Measurements from ENCODE around the gene HAUS7.
"Not testable (repeated sequence)": the region's sequence is repeated elsewhere in the genome, so short reads cannot be mapped to it uniquely, and the experiment has no call there.

Gene HAUS7

GRCh38 chrX:153406903-153407302 is 63.5 kb downstream of the HAUS7 start:
- DNase-seq: no peak

- no peak for DNase-seq
These were observed 64.4 kb downstream of the HAUS7 start for GRCh38 chrX:153406011-153406410.

- DNase-seq: no peak
These were observed 65.0 kb downstream of the HAUS7 start for GRCh38 chrX:153405426-153405825.

GRCh38 chrX:153404333-153404732 is 66.0 kb downstream of the HAUS7 start:
- not testable (repeated sequence) for DNase-seq

- no peak for DNase-seq
These were observed 69.1 kb downstream of the HAUS7 start, which contains the start of gene PNMA6E for GRCh38 chrX:153401133-153401764. Gene PNMA6E, minus strand, starts transcription at chrX:153401350. Its CDS starts 2,501 bp downstream, at chrX:153398849.

- peak; percentile 78 to 81 for DNase-seq
These were observed 69.9 kb downstream of the HAUS7 start for GRCh38 chrX:153400146-153401132.

GRCh38 chrX:153398275-153398960 is 72.0 kb downstream of the HAUS7 start:
- DNase-seq: no peak

All from activated T-cell treated with anti-CD3 and anti-CD28 coated beads, Interleukin-2, amount 50 U/mL, for 48 hours (primary cell).